ENCODE measurements around the gene GNAO1. TPM values are rescaled to one million over a fixed set of nuclear protein-coding genes. Genes with fewer than 3 reads are reported as not detected.

GNAO1 gene
- total and polyA plus RNA-seq, 2 donors (not counting 1 experiment from before 2014, with no cell fraction given), result 0.13 to 5.1 TPM

- intact Hi-C loops (cut with micrococcal nuclease), result no loop called here
- H3K27me3 ChIP-seq (replicated peaks in 1 of 4; ENCODE audit: control extremely low read depth in 1 of 4, control insufficient read depth in 3 of 4, insufficient read depth in 4 of 4, low read length in 3 of 4), result no peaks in the 10 kb centered on the region
- no peak overlapping the region for H3K27ac ChIP-seq (ENCODE audit: low read length in 2 of 2)
- no peaks in the 10 kb centered on the region for H3K79me2 ChIP-seq (ENCODE audit: control insufficient read depth, insufficient read depth, low read length)
- ATAC-seq (ENCODE audit: low read depth) (no peak), DNase-seq (no peak)
- Mint-ChIP-seq H3K27ac (no peak overlapping the region), H3K9me3 (ENCODE audit: insufficient read depth) (no peaks in the 10 kb centered on the region), H3K27me3 (no peaks in the 10 kb centered on the region), H3K4me1 (no peaks in the 10 kb centered on the region), H3K4me3 (no peak overlapping the region)
- H3K4me1 ChIP-seq (ENCODE audit: control insufficient read depth in 2 of 2, insufficient read depth in 2 of 2, low read length in 2 of 2), result no peaks in the 10 kb centered on the region
- H3K9me3 ChIP-seq (ENCODE audit: control extremely low read depth in 1 of 3, control insufficient read depth in 2 of 3, insufficient read depth in 1 of 3, low read length in 2 of 3), result no peaks in the 10 kb centered on the region
- no peak overlapping the region for H2AFZ ChIP-seq (ENCODE audit: insufficient read depth, low read depth, low read length, poor library complexity, severe bottlenecking)
- TF ChIP-seq CTCF (IDR thresholded peaks at IDR 0.05) (no peak), EZH2 (IDR thresholded peaks at IDR 0.05; ENCODE audit: borderline replicate concordance, insufficient read depth, low read depth, low read length, poor library complexity, severe bottlenecking) (no peak)
- WGBS (ENCODE audit: insufficient coverage), result 90% methylated on average over 7 of the region's 11 CpGs
- H3K4me3 ChIP-seq (ENCODE audit: control extremely low read depth in 1 of 5, extremely low read depth in 1 of 5, insufficient read depth in 1 of 5, low read depth in 2 of 5, low read length in 4 of 5), result no peak overlapping the region
- H3K4me2 ChIP-seq (replicated peaks; ENCODE audit: low read depth, low read length, poor library complexity, severe bottlenecking), result no peak overlapping the region
- H3K9ac ChIP-seq (ENCODE audit: low read length), result no peak overlapping the region
- ChIA-PET POLR2A (no interaction called here), CTCF (interaction anchor here (3.7 kb wide), 1 partner anchor 13 kb away, joined by 16 read pairs; no protein-coding TSS in a partner anchor)
- no peaks in the 10 kb centered on the region for H3K36me3 ChIP-seq (replicated peaks in 1 of 2; ENCODE audit: control extremely low read depth in 1 of 2, control insufficient read depth in 1 of 2, extremely low read depth in 1 of 2, insufficient read depth in 2 of 2, low read length in 1 of 2)
- H4K20me1 ChIP-seq (ENCODE audit: control insufficient read depth, insufficient read depth, low read length, poor library complexity, severe bottlenecking), result no peaks in the 10 kb centered on the region
These were observed 140.1 kb downstream of the GNAO1 start for GRCh38 chr16:56331399-56331798.

GRCh38 chr16:56331915-56332314 lies 140.6 kb downstream of the GNAO1 start:
- DNase-seq (no peak), ATAC-seq (ENCODE audit: low read depth) (no peak)
- Mint-ChIP-seq H3K27me3 (no peaks in the 10 kb centered on the region), H3K9me3 (ENCODE audit: insufficient read depth) (no peaks in the 10 kb centered on the region), H3K4me3 (no peak overlapping the region), H3K4me1 (no peaks in the 10 kb centered on the region), H3K27ac (no peak overlapping the region)
- 85% methylated on average over 8 of the region's 8 CpGs for WGBS (ENCODE audit: insufficient coverage)
- Histone ChIP-seq H3K27ac (ENCODE audit: low read length in 2 of 2) (no peak overlapping the region), H3K4me2 (replicated peaks; ENCODE audit: low read depth, low read length, poor library complexity, severe bottlenecking) (no peak overlapping the region), H3K27me3 (replicated peaks in 1 of 4; ENCODE audit: control extremely low read depth in 1 of 4, control insufficient read depth in 3 of 4, insufficient read depth in 4 of 4, low read length in 3 of 4) (no peaks in the 10 kb centered on the region), H2AFZ (ENCODE audit: insufficient read depth, low read depth, low read length, poor library complexity, severe bottlenecking) (no peak overlapping the region), H3K9ac (ENCODE audit: low read length) (no peak overlapping the region), H4K20me1 (ENCODE audit: control insufficient read depth, insufficient read depth, low read length, poor library complexity, severe bottlenecking) (no peaks in the 10 kb centered on the region), H3K79me2 (ENCODE audit: control insufficient read depth, insufficient read depth, low read length) (no peaks in the 10 kb centered on the region), H3K9me3 (ENCODE audit: control extremely low read depth in 1 of 3, control insufficient read depth in 2 of 3, insufficient read depth in 1 of 3, low read length in 2 of 3) (no peaks in the 10 kb centered on the region), H3K36me3 (replicated peaks in 1 of 2; ENCODE audit: control extremely low read depth in 1 of 2, control insufficient read depth in 1 of 2, extremely low read depth in 1 of 2, insufficient read depth in 2 of 2, low read length in 1 of 2) (no peaks in the 10 kb centered on the region), H3K4me3 (ENCODE audit: control extremely low read depth in 1 of 5, extremely low read depth in 1 of 5, insufficient read depth in 1 of 5, low read depth in 2 of 5, low read length in 4 of 5) (no peak overlapping the region), H3K4me1 (ENCODE audit: control insufficient read depth in 2 of 2, insufficient read depth in 2 of 2, low read length in 2 of 2) (no peaks in the 10 kb centered on the region)
- TF ChIP-seq CTCF (IDR thresholded peaks at IDR 0.05), result no peak
- no peak for TF ChIP-seq EZH2 (IDR thresholded peaks at IDR 0.05; ENCODE audit: borderline replicate concordance, insufficient read depth, low read depth, low read length, poor library complexity, severe bottlenecking)
- ChIA-PET POLR2A (no interaction called here), CTCF (interaction anchor here (3.7 kb wide), 1 partner anchor 13 kb away, joined by 16 read pairs; no protein-coding TSS in a partner anchor)
- intact Hi-C loops (cut with micrococcal nuclease), result no loop called here

Data from B cell (primary cell).